GM12891 (cell line): ENCODE results near the gene ZNF789.

Source experiments
- PAX5 ChIP-seq: IDR thresholded peaks from 2 replicates; pipeline ENCODE4 v1.6.1; 2011; ENCODE audit warnings: low read length, moderate library complexity, mild to moderate bottlenecking; ENCODE audit not compliant: insufficient read depth, severe bottlenecking
- POLR2A ChIP-seq: IDR thresholded peaks from 2 replicates; pipeline ENCODE4 v1.6.1; 2011; ENCODE audit warnings: low read depth, low read length, control low read depth
- POLR2AphosphoS5 ChIP-seq: IDR thresholded peaks from 2 replicates; pipeline ENCODE4 v1.6.1; 2011; ENCODE audit warnings: low read depth, low read length, control low read depth
- TAF1 ChIP-seq: IDR thresholded peaks from 2 replicates; pipeline ENCODE4 v1.6.1; 2011; ENCODE audit warnings: low read depth, low read length, control low read depth

- TF ChIP-seq POLR2A (no peak), POLR2AphosphoS5 (no peak), TAF1 (no peak), PAX5 (no peak)
Measured at GRCh38 chr7:99499371-99499720, 26.7 kb downstream of the ZNF789 start.
